BLaER1 treated with 17β-estradiol and CSF1 and Interleukin-3, amounts not matched to agents 10 nM and 100 nM (cell line): ENCODE results near the gene IL17B.

ENCODE experiments used
- H3K27ac ChIP-seq, 11 experiments: shearing (Covaris generic); formaldehyde crosslinking; 2 replicates each; pipeline ENCODE4 v1.8.1; 2022
- H3K27me3 ChIP-seq, 11 experiments: shearing (Covaris generic); formaldehyde crosslinking; 2 replicates each; pipeline ENCODE4 v1.8.1; 2022
- H3K36me3 ChIP-seq, 11 experiments: shearing (Covaris generic); formaldehyde crosslinking; 2 replicates each; pipeline ENCODE4 v1.8.1; 2022
- H3K4me1 ChIP-seq, 10 experiments: shearing (Covaris generic); formaldehyde crosslinking; 2 replicates each; pipeline ENCODE4 v1.8.1; 2022
- H3K4me2 ChIP-seq, 11 experiments: shearing (Covaris generic); formaldehyde crosslinking; 2 replicates each; pipeline ENCODE4 v1.8.1; 2022
- H3K4me3 ChIP-seq, 10 experiments: shearing (Covaris generic); formaldehyde crosslinking; 2 replicates each; pipeline ENCODE4 v1.8.1; 2022
- H3K9ac ChIP-seq, 11 experiments: shearing (Covaris generic); formaldehyde crosslinking; 2 replicates each; pipeline ENCODE4 v1.8.1; 2022
- H3K9me3 ChIP-seq, 11 experiments: shearing (Covaris generic); formaldehyde crosslinking; replicated peaks in 1 of 11; 2 replicates each; pipeline ENCODE4 v1.8.1; 2022
- H4K20me1 ChIP-seq, 11 experiments: shearing (Covaris generic); formaldehyde crosslinking; 2 replicates each; pipeline ENCODE4 v1.8.1; 2022
- Cebpa-rat ChIP-seq, 11 experiments: shearing (Covaris generic); IDR thresholded peaks; 2 replicates each; pipeline ENCODE4 v1.8.1; 2022

Gene IL17B

DNA sequence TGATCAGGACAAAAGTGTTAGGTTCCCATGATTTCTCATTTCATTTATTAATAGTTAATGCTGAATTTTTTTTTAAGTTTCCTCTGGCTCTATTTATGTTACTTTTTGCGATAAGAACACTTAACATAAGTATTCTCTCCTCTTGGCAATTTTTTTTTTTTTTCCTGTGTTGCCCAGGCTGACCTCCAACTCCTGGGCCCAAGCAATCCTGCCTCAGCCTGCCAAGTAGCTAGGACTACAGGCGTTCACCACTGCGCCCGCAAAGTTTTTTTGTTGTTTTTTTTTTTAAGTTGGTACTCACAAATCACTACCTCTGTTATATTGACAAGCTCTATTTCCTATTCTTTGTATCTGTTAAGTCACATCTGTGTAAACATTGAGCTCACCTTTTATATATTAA lies 26.9 kb downstream of the IL17B start:
- Histone ChIP-seq H3K9ac (no peak overlapping the region), H3K27me3 (no peaks in the 10 kb centered on the region), H3K4me2 (no peak overlapping the region; a peak in 1 of 22 replicates), H3K4me1 (peaks cover 20 to 60% (median 48%) of the 10 kb centered on the region in 10 experiments), H3K27ac (no peak overlapping the region), H4K20me1 (peaks cover 0 to 29% (median 4%) of the 10 kb centered on the region in 11 experiments; a peak in 6 of 22 replicates), H3K9me3 (no peaks in the 10 kb centered on the region), H3K36me3 (peaks cover 78 to 93% (median 86%) of the 10 kb centered on the region in 11 experiments), H3K4me3 (no peak overlapping the region)
- TF ChIP-seq Cebpa-rat (IDR thresholded peaks at IDR 0.05), result no peak

GRCh38 chr5:149349382-149349781 lies 29.7 kb downstream of the IL17B start:
- Histone ChIP-seq H3K27ac (0 out of 22 replicates have a peak overlapping the region, but pooled peaks of 1 of the 11 experiments have one; percentile 55), H4K20me1 (peaks cover 0 to 27% (median 4%) of the 10 kb centered on the region in 11 experiments; a peak in 6 of 22 replicates), H3K9ac (no peak overlapping the region), H3K4me2 (no peak overlapping the region), H3K27me3 (no peaks in the 10 kb centered on the region), H3K4me3 (no peak overlapping the region), H3K4me1 (peaks cover 34 to 68% (median 61%) of the 10 kb centered on the region in 10 experiments), H3K9me3 (no peaks in the 10 kb centered on the region), H3K36me3 (peaks cover 68 to 74% (median 72%) of the 10 kb centered on the region in 11 experiments)
- TF ChIP-seq Cebpa-rat (IDR thresholded peaks at IDR 0.05), result no peak

DNA sequence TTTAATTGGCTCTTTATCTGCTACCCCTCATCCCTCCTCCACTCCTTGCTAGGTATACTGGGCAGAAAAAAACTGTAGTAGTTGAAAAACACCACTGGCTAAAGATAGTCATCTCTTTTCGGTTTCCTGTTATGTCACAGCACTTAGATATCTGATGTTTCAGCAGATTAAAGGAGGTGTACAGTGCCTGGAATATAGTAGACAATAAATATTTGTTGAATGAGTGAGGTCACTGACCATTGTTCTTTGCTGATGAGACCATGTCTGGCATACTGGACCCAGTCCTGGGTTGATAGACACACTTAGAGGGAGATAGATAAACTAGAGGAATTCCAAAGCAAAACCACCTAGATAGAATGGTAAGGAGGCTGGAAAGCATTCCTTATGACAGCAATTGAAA lies 30.6 kb downstream of the IL17B start:
- H3K27ac ChIP-seq, result peak overlapping the region in 3 of 11 experiments; percentile 12 to 55 (median 51); a peak in 3 of 22 replicates
- peak overlapping the region in 1 of 11 experiments; percentile 30; a peak in 3 of 22 replicates for H3K9ac ChIP-seq
- no peak for TF ChIP-seq Cebpa-rat (IDR thresholded peaks at IDR 0.05)
- peaks cover 43 to 68% (median 61%) of the 10 kb centered on the region in 10 experiments for H3K4me1 ChIP-seq
- peak overlapping the region in 6 of 10 experiments; percentile 8 to 95 (median 88); a peak in 6 of 20 replicates for H3K4me3 ChIP-seq
- H3K36me3 ChIP-seq, result peaks cover 60 to 66% (median 63%) of the 10 kb centered on the region in 11 experiments
- no peaks in the 10 kb centered on the region for H3K9me3 ChIP-seq
- no peaks in the 10 kb centered on the region for H3K27me3 ChIP-seq
- peak overlapping the region; percentile 64 to 96 (median 89); a peak in 21 of 22 replicates for H3K4me2 ChIP-seq
- H4K20me1 ChIP-seq, result peaks cover 0 to 18% (median 4%) of the 10 kb centered on the region in 11 experiments; a peak in 6 of 22 replicates

DNA sequence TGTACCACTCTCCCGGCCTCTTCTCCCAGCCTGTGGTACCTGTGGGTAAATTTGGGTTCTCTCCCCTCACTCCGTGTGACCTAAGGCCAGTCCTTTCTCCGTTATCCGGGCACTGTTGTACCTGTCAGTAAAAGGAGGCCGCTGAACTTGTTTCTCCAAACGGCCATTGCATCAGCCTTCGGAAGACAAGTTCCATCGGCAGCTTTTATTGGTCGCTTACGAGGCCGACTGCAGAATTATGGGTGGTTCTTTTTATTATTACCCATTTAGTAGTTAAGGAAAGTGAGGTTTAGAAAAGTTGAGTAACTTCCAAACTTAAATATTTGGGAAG lies 33.2 kb downstream of the IL17B start:
- H3K4me1 ChIP-seq, result peaks cover 56 to 66% (median 61%) of the 10 kb centered on the region in 10 experiments
- no peak for TF ChIP-seq Cebpa-rat (IDR thresholded peaks at IDR 0.05)

DNA sequence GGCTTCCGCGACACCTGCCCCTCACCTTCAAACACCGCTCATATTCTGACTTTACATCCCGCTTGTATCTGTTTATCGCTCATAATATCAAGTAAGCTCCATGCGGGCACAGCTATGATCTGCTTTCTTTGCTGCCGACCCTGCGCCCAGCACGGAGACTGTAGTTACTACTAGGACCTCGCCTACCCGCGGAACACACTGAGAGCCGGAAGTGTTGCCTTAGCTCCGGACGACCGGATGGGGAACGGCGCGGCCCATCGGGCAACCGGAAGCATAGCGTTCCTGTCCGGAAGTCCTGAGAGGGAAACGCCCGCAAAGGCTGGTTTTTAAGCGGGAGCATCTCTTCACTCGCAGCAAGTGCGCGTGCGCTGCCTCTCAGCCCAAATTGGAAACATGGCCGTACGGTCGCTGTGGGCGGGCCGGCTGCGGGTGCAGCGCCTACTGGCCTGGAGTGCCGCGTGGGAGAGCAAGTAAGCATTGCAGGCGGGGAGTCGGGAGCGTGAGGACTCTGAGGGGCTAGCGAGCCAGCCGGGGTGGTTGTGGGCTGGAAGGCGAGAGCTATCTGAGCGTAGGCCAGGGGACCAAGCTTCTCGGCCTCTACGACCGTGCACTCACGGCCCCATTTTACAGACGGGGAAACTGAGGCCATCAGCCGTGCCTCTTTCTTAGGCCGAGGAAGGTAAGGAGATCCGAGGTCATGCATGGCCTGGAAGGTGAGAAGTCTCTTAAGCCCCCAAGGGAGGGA lies 33.8 kb downstream of the IL17B start, which contains the start of gene GRPEL2:
TSS of gene GRPEL2 (plus strand) at position 353 of the 745 bp plus-strand sequence. CDS start at position 394, 41 bp downstream.
- TF ChIP-seq Cebpa-rat (IDR thresholded peaks at IDR 0.05), result peak in 1 of 11 experiments; percentile 2; a peak in 1 of 22 replicates
- H3K27ac ChIP-seq, result peak within 1 kb of the TSS; percentile 66 to 95 (median 90); a peak in 21 of 22 replicates

More for the DNA sequence above, 33.2 kb downstream of the IL17B start:
- Histone ChIP-seq H3K36me3 (peaks cover 33 to 42% (median 37%) of the 10 kb centered on the region in 11 experiments), H3K4me2 (peak overlapping the region; percentile 76 to 96 (median 91)), H3K27me3 (no peaks in the 10 kb centered on the region), H3K9ac (peak overlapping the region; percentile 83 to 94 (median 87)), H3K9me3 (no peaks in the 10 kb centered on the region), H3K4me3 (peak overlapping the region; percentile 74 to 95 (median 89)), H3K27ac (peak overlapping the region; percentile 66 to 95 (median 90); a peak in 21 of 22 replicates), H4K20me1 (peaks cover 0 to 3% (median 0%) of the 10 kb centered on the region in 11 experiments; a peak in 2 of 22 replicates)

DNA sequence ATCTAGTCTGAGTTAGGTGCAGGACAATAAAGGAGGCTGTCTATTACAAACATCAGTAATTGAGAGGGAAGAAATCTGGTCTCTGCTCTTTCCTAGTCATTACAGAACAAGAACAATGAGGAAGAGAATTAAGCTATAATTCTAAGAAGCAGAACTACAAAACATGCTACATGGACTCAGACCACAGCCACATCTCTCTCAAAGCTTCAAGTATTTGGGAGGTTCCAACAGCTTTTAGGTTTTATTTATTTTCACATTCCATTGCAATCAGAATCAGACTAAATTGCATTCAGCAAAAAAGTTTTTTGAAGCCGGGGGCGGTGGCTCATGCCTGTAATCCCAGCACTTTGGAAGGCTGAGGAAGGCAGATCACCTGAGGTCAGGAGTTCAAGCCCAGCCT lies 34.9 kb downstream of the IL17B start:
- Histone ChIP-seq H3K4me1 (peaks cover 56 to 64% (median 61%) of the 10 kb centered on the region in 10 experiments), H3K4me3 (peak overlapping the region in 8 of 10 experiments; percentile 83 to 95 (median 92); a peak in 7 of 20 replicates), H3K9ac (peak overlapping the region in 6 of 11 experiments; percentile 83 to 94 (median 86); a peak in 5 of 22 replicates), H3K9me3 (no peaks in the 10 kb centered on the region), H3K27me3 (no peaks in the 10 kb centered on the region), H4K20me1 (peaks cover 0 to 3% (median 0%) of the 10 kb centered on the region in 11 experiments; a peak in 1 of 22 replicates), H3K27ac (peak overlapping the region in 10 of 11 experiments; percentile 78 to 95 (median 90); a peak in 18 of 22 replicates), H3K4me2 (peak overlapping the region; percentile 75 to 94 (median 89)), H3K36me3 (peaks cover 16 to 36% (median 28%) of the 10 kb centered on the region in 11 experiments)
- no peak for TF ChIP-seq Cebpa-rat (IDR thresholded peaks at IDR 0.05)

More for the DNA sequence above, 33.8 kb downstream of the IL17B start, which contains the start of gene GRPEL2:
- Histone ChIP-seq H3K4me2 (peak within 1 kb of the TSS; percentile 76 to 96 (median 91)), H3K36me3 (peaks cover 28 to 42% (median 33%) of the 10 kb centered on the region in 11 experiments), H3K4me3 (peak within 1 kb of the TSS; percentile 74 to 95 (median 89)), H4K20me1 (peaks cover 0 to 3% (median 0%) of the 10 kb centered on the region in 11 experiments; a peak in 1 of 22 replicates), H3K4me1 (peaks cover 56 to 66% (median 61%) of the 10 kb centered on the region in 10 experiments), H3K9ac (peak within 1 kb of the TSS; percentile 83 to 94 (median 87)), H3K9me3 (no peaks in the 10 kb centered on the region), H3K27me3 (no peaks in the 10 kb centered on the region)

DNA sequence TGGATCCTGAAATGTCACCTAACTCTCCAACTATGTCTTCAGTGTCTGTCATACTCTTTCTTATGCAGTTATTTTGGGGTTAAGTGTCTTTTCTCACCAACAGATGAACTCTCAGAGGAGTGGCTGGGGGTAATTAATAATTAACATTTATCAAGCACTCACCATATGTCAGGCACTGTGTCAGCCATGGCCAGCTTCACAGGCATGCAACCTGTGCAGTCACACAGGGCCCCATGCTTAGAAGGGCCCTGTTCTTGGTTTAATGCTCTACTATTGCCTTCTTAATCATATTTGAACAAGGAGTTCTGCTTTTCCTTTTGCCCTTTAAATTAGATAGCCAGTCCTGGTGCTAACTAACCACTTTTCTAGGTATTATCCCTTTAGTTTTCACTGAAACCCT lies 37.2 kb downstream of the IL17B start:
- peak overlapping the region; percentile 4 to 52 (median 31); a peak in 18 of 22 replicates for H3K4me2 ChIP-seq
- no peaks in the 10 kb centered on the region for H3K27me3 ChIP-seq
- no peaks in the 10 kb centered on the region for H3K9me3 ChIP-seq
- no peak overlapping the region for H3K27ac ChIP-seq
- H3K9ac ChIP-seq, result no peak overlapping the region
- H4K20me1 ChIP-seq, result no peaks in the 10 kb centered on the region
- H3K36me3 ChIP-seq, result peaks cover 0 to 17% (median 10%) of the 10 kb centered on the region in 11 experiments; a peak in 10 of 22 replicates
- no peak for TF ChIP-seq Cebpa-rat (IDR thresholded peaks at IDR 0.05)
- H3K4me3 ChIP-seq, result no peak overlapping the region
- H3K4me1 ChIP-seq, result peaks cover 36 to 63% (median 57%) of the 10 kb centered on the region in 10 experiments

DNA sequence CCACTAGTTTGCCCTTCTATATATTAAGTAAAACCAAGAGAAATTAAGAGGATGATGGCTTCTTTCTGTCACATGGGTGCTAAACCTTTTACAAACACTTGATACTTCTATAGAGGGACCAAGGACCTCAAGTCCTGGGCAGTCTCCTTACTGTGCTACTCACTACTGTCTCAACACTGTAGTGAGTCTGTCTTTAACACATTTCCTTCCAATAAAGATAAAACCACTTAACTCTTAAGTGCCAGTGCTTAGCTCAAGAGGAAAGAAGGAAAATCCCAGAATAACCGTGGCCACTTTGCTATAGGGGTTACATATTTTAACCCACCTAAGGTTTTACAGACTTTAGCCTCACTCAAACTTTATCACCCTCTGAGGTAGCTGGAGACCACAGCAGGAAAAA lies 38.2 kb downstream of the IL17B start:
- Histone ChIP-seq H3K4me1 (peaks cover 27 to 60% (median 47%) of the 10 kb centered on the region in 10 experiments), H4K20me1 (no peaks in the 10 kb centered on the region), H3K4me3 (no peak overlapping the region), H3K27ac (no peak overlapping the region), H3K9ac (no peak overlapping the region), H3K4me2 (peak overlapping the region in 1 of 11 experiments; percentile 52; a peak in 1 of 22 replicates), H3K9me3 (no peaks in the 10 kb centered on the region), H3K27me3 (no peaks in the 10 kb centered on the region), H3K36me3 (peaks cover 0 to 25% (median 10%) of the 10 kb centered on the region in 11 experiments; a peak in 10 of 22 replicates)
- TF ChIP-seq Cebpa-rat (IDR thresholded peaks at IDR 0.05), result no peak
